H1 (cell line): ENCODE measurements around the gene ETV7. TPM values are rescaled to one million over a fixed set of nuclear protein-coding genes. Genes with fewer than 3 reads are reported as not detected.

Experiments
- CTCF ChIA-PET: fragments of 300-600 bp; sonication (Branson Sonifier 250); formaldehyde crosslinking; loops from one replicate; lab custom pipeline; 2021; ENCODE audit not compliant: partially characterized antibody; lab: Charles Lee
- POLR2A ChIA-PET: fragments of 300-600 bp; sonication (Branson Sonifier 250); formaldehyde crosslinking; loops from one replicate; lab custom pipeline; 2021; ENCODE audit warnings: inconsistent platforms; ENCODE audit not compliant: partially characterized antibody; lab: Charles Lee
- DNase-seq, 2 experiments: peaks; one replicate each; pipeline versions ENCODE4 v3.0.0 to v3.0.0-alpha.2; 2010 to 2022; ENCODE audit warnings: low spot score in 2 of 2, low read depth in 1 of 2, mixed read lengths in 1 of 2
- FAIRE-seq: peaks from 2 replicates; lab custom pipeline; 2011; peaks lifted over from hg19 to GRCh38; lab: Jason Lieb, UNC
- H2AFZ ChIP-seq: 2 replicates; pipeline ENCODE4 v1.8.1; 2012; ENCODE audit warnings: low read length, inconsistent platforms
- H2AK5ac ChIP-seq: 2 replicates; pipeline ENCODE4 v1.6.1; 2013; ENCODE audit warnings: low read depth, low read length
- H2BK120ac ChIP-seq: replicated peaks from 2 replicates; pipeline ENCODE3; 2013; ENCODE audit warnings: low read depth, low read length, inconsistent platforms
- H2BK12ac ChIP-seq: 2 replicates; pipeline ENCODE4 v1.6.1; 2013; ENCODE audit warnings: low read depth, low read length
- H2BK15ac ChIP-seq: 2 replicates; pipeline ENCODE4 v1.6.1; 2013; ENCODE audit warnings: low read length
- H2BK20ac ChIP-seq: 2 replicates; pipeline ENCODE4 v1.6.1; 2013; ENCODE audit warnings: low read length
- H2BK5ac ChIP-seq: 2 replicates; pipeline ENCODE4 v1.6.1; 2013; ENCODE audit warnings: low read depth, low read length
- H3K14ac ChIP-seq: 2 replicates; pipeline ENCODE4 v1.6.1; 2013; ENCODE audit warnings: inconsistent platforms; ENCODE audit not compliant: insufficient read length
- H3K18ac ChIP-seq: 2 replicates; pipeline ENCODE4 v1.6.1; 2013; ENCODE audit warnings: low read length; ENCODE audit errors: extremely low read depth
- H3K23ac ChIP-seq: 2 replicates; pipeline ENCODE4 v1.6.1; 2013; ENCODE audit warnings: inconsistent platforms; ENCODE audit not compliant: insufficient read length
- H3K23me2 ChIP-seq: 2 replicates; pipeline ENCODE4 v1.6.1; 2013; ENCODE audit warnings: low read depth, low read length
- H3K27ac ChIP-seq: 2 replicates; pipeline ENCODE4 v1.6.1; 2011; ENCODE audit warnings: low read depth, low read length, inconsistent platforms
- H3K27me3 ChIP-seq, 4 experiments: replicated peaks in 1 of 4; 1 replicate in 1 of 4; 2 replicates in 3 of 4; pipeline versions ENCODE4 v1.6.1 to v1.8.1; 2011 to 2013; ENCODE audit warnings: low read length in 3 of 4, mild to moderate bottlenecking in 3 of 4, inconsistent platforms in 2 of 4, mixed read lengths in 2 of 4, moderate library complexity in 1 of 4; ENCODE audit not compliant: control insufficient read depth in 3 of 4, insufficient read depth in 3 of 4; ENCODE audit errors: extremely low read depth in 1 of 4
- H3K36me3 ChIP-seq, 4 experiments: 2 replicates each; pipeline versions ENCODE4 v1.6.1 to v1.8.1; 2011 to 2013; ENCODE audit warnings: mild to moderate bottlenecking in 4 of 4, low read length in 3 of 4, moderate library complexity in 2 of 4, control low read depth in 1 of 4, inconsistent platforms in 1 of 4; ENCODE audit not compliant: insufficient read depth in 4 of 4, control insufficient read depth in 2 of 4
- H3K4ac ChIP-seq: replicated peaks from 2 replicates; pipeline ENCODE3; 2013; ENCODE audit warnings: low read length, low read depth, mixed read lengths, inconsistent platforms; ENCODE audit not compliant: insufficient read length
- H3K4me1 ChIP-seq, 4 experiments: replicated peaks in 1 of 4; 1 replicate in 1 of 4; 2 replicates in 3 of 4; pipeline versions ENCODE4 v1.6.1 to v1.8.1; 2011 to 2013; ENCODE audit warnings: low read length in 3 of 4, inconsistent platforms in 2 of 4, mixed read lengths in 1 of 4; ENCODE audit not compliant: insufficient read depth in 4 of 4, control insufficient read depth in 3 of 4
- H3K4me2 ChIP-seq, 2 experiments: 2 replicates each; pipeline versions ENCODE4 v1.6.1 to v1.8.1; 2011 to 2013; ENCODE audit warnings: low read depth in 2 of 2, low read length in 2 of 2, control low read depth in 1 of 2, inconsistent platforms in 1 of 2, mild to moderate bottlenecking in 1 of 2; ENCODE audit not compliant: insufficient read depth in 1 of 2
- H3K4me3 ChIP-seq, 4 experiments: fragments of 200-600, 300-600 bp in 1 of 4; sonication (generic), shearing (Covaris generic), sonication (Bioruptor Twin) in 1 of 4; 2 replicates each; pipeline versions ENCODE4 v1.5.1 to v1.8.1; 2011 to 2016; ENCODE audit warnings: low read length in 4 of 4, low read depth in 3 of 4, control low read depth in 2 of 4, inconsistent platforms in 2 of 4, mild to moderate bottlenecking in 2 of 4, mixed read lengths in 1 of 4, moderate library complexity in 1 of 4; ENCODE audit not compliant: insufficient read depth in 2 of 4; ENCODE audit errors: extremely low read depth in 1 of 4
- H3K56ac ChIP-seq: replicated peaks from 2 replicates; pipeline ENCODE3; 2013; ENCODE audit warnings: low read depth, mild to moderate bottlenecking, mixed read lengths, low read length, inconsistent platforms; ENCODE audit not compliant: insufficient read length
- H3K79me1 ChIP-seq: 2 replicates; pipeline ENCODE4 v1.6.1; 2013; ENCODE audit warnings: low read depth, low read length, control low read depth
- H3K79me2 ChIP-seq, 2 experiments: 2 replicates each; pipeline versions ENCODE4 v1.6.1 to v1.8.1; 2012 to 2013; ENCODE audit warnings: low read length in 2 of 2, mild to moderate bottlenecking in 2 of 2, inconsistent platforms in 1 of 2; ENCODE audit not compliant: insufficient read depth in 2 of 2, control insufficient read depth in 1 of 2
- H3K9ac ChIP-seq, 4 experiments: replicated peaks in 1 of 4; 1 replicate in 1 of 4; 2 replicates in 3 of 4; pipeline versions ENCODE4 v1.6.1 to v1.8.1; 2011 to 2013; ENCODE audit warnings: low read depth in 3 of 4, low read length in 3 of 4, control low read depth in 2 of 4, mild to moderate bottlenecking in 2 of 4, moderate library complexity in 2 of 4, inconsistent platforms in 1 of 4; ENCODE audit errors: extremely low read depth in 1 of 4
- H3K9me3 ChIP-seq, 2 experiments: 2 replicates each; pipeline versions ENCODE4 v1.6.1 to v1.8.1; 2012 to 2013; ENCODE audit warnings: mild to moderate bottlenecking in 2 of 2, moderate library complexity in 2 of 2, control low read depth in 1 of 2, inconsistent platforms in 1 of 2, low read depth in 1 of 2, low read length in 1 of 2, mixed read lengths in 1 of 2; ENCODE audit not compliant: insufficient read depth in 2 of 2
- H4K20me1 ChIP-seq, 2 experiments: replicated peaks in 1 of 2; 2 replicates each; pipeline versions ENCODE3 to v1.8.1; 2011 to 2013; ENCODE audit warnings: inconsistent platforms in 2 of 2, low read length in 2 of 2, mild to moderate bottlenecking in 1 of 2; ENCODE audit not compliant: insufficient read depth in 2 of 2, control insufficient read depth in 1 of 2
- H4K5ac ChIP-seq: 2 replicates; pipeline ENCODE4 v1.6.1; 2013; ENCODE audit warnings: low read length, low read depth, mixed read lengths, inconsistent platforms; ENCODE audit not compliant: insufficient read length
- H4K8ac ChIP-seq: 2 replicates; pipeline ENCODE4 v1.8.0; 2013; ENCODE audit warnings: mild to moderate bottlenecking, moderate library complexity, low read length, inconsistent platforms; ENCODE audit not compliant: insufficient read depth; ENCODE audit errors: extremely low read depth
- H4K91ac ChIP-seq: replicated peaks from 2 replicates; pipeline ENCODE3; 2013; ENCODE audit warnings: low read length, mixed read lengths, inconsistent platforms; ENCODE audit not compliant: insufficient read length
- CEBPB ChIP-seq: IDR thresholded peaks from 2 replicates; pipeline ENCODE4 v1.6.1; 2012; ENCODE audit warnings: low read depth, low read length
- GABPA ChIP-seq: IDR thresholded peaks from 2 replicates; pipeline ENCODE4 v1.6.1; 2011; ENCODE audit warnings: mild to moderate bottlenecking, low read length, moderate library complexity, borderline replicate concordance; ENCODE audit not compliant: insufficient read depth
- KDM1A ChIP-seq: fragments of 200-600, 300-600 bp; sonication (generic); IDR thresholded peaks from 2 replicates; pipeline ENCODE4 v1.7.1; 2016; ENCODE audit warnings: mild to moderate bottlenecking, low read length, borderline replicate concordance
- WGBS, 2 experiments: shearing (Covaris generic) in 1 of 2; methylation state at CpG; one replicate each; pipeline versions ENCODE4 v1.1.6 to v1.1.7; 2013 to 2015; ENCODE audit warnings: low lambda C conversion rate in 2 of 2, mixed read lengths in 2 of 2, inconsistent platforms in 1 of 2, low coverage in 1 of 2, missing lambda C conversion rate in 1 of 2; ENCODE audit not compliant: insufficient replicate concordance in 2 of 2, insufficient coverage in 1 of 2, insufficient read length in 1 of 2; ENCODE audit errors: extremely low coverage in 1 of 2, missing lambda C conversion rate in 1 of 2; 5-methylcytosine and 5-hydroxymethylcytosine counted together
- polyA plus RNA-seq, 7 experiments: library from polyadenylated mRNA; depleted of rRNA in 3 of 7; stranded (reverse) in 5 of 7; unstranded in 2 of 7; fragments of >200 nt in 5 of 7; fragments of 200-250 nt in 2 of 7; gene quantifications; 1 replicate in 5 of 7; 2 replicates in 1 of 7; 4 replicates in 1 of 7; pipeline versions ENCODE4 v1.2.1 to v1.2.3, GENCODE V29; 2011 to 2013; ENCODE audit warnings: missing spikeins in 2 of 7, mixed read lengths in 2 of 7
- total RNA-seq: library from RNA; stranded (reverse); fragmentation: NEBNext Ultra II Directional; extraction: Animal tissue kit (Norgen Biotek cat#: 25700); gene quantifications from 2 replicates; pipeline ENCODE4 v1.2.1, GENCODE V29; 2021

ETV7 gene
- total and polyA plus RNA-seq, 2 of the 8 experiments (the other 6 are each of a cell fraction or from before 2014, with no cell fraction given), result 0.54 to 2.4 TPM

DNA sequence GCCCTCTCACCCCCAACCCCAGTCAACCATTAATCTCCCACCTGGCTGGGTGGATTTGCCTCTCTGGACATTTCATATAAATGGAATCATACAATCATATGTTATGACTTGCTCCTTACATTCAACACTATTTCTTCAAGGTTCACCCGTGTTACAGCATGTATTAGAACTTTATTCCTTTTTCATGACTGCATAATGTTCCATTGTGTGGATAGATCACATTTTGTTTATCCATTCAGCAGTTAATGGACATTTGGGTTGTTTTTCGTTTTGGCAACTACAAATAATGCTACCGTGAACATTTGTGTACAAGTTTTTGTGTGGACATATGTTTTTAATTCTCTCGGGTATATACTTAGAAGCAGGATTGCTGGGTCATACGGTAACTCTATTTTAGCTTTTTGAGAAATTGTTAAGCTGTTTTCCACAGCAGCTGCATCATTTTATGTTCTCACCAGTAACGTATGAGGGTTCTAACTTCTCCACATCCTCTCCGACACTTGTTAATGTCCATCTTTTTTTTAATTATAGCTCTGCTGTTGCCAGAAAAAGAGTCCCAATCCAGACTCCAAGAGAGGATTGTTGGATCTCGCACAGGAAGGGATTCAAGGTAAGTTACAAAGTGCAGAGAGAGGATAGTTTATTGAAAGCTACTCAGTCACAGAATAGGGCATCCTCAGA lies 34.9 kb downstream of the ETV7 start:
- H3K79me1 ChIP-seq, result no peaks in the 10 kb centered on the region
- H4K8ac ChIP-seq, result no peak overlapping the region
- no peak overlapping the region for H3K9ac ChIP-seq
- no peak overlapping the region for H3K23ac ChIP-seq
- no peak overlapping the region for H3K18ac ChIP-seq
- no peaks in the 10 kb centered on the region for H3K36me3 ChIP-seq
- H3K23me2 ChIP-seq, result no peaks in the 10 kb centered on the region
- H2AFZ ChIP-seq, result no peak overlapping the region
- TF ChIP-seq KDM1A, result peak; percentile 74; the same call in 1 of the 2 replicates
- no peak for TF ChIP-seq CEBPB
- no peak for TF ChIP-seq GABPA
- H3K79me2 ChIP-seq, result no peaks in the 10 kb centered on the region
- H2BK20ac ChIP-seq, result no peak overlapping the region
- H4K5ac ChIP-seq, result no peak overlapping the region
- H3K9me3 ChIP-seq, result no peaks in the 10 kb centered on the region
- H4K91ac ChIP-seq, result no peak overlapping the region
- no peak overlapping the region for H3K4ac ChIP-seq
- no peaks in the 10 kb centered on the region for H3K4me1 ChIP-seq
- H3K4me3 ChIP-seq, result no peak overlapping the region
- no peak overlapping the region for H2AK5ac ChIP-seq
- 87% methylated on average over 8 of the region's 8 CpGs; no CpG with 5 or more reads in 1 of the 2 experiments for WGBS, 2 experiments
- no peak overlapping the region for H3K27ac ChIP-seq
- CTCF ChIA-PET, result interaction anchor here (0.9 to 5.8 kb wide), 5 partner anchors 8 to 50 kb away, joined by 3 to 27 read pairs (median 8); no protein-coding TSS in a partner anchor
- H2BK5ac ChIP-seq, result no peak overlapping the region
- no peak overlapping the region for H2BK15ac ChIP-seq
- H3K56ac ChIP-seq, result no peak overlapping the region
- H3K14ac ChIP-seq, result no peak overlapping the region
- no peaks in the 10 kb centered on the region for H3K27me3 ChIP-seq
- POLR2A ChIA-PET, result no interaction called here
- FAIRE-seq, result no peak
- H2BK120ac ChIP-seq, result no peak overlapping the region
- DNase-seq, result no peak
- no peak overlapping the region for H3K4me2 ChIP-seq
- no peaks in the 10 kb centered on the region for H4K20me1 ChIP-seq
- no peak overlapping the region for H2BK12ac ChIP-seq
